Measurements from ENCODE around the gene FRMD3.

Gene FRMD3

GRCh38 chr9:83334320-83334719 is 203.9 kb downstream of the FRMD3 start:
- DNase-seq (ENCODE audit: low read depth in 3 of 3) = peak; percentile 37 to 70 (median 48)

GRCh38 chr9:83330207-83331196 is 207.7 kb downstream of the FRMD3 start:
- DNase-seq (ENCODE audit: low read depth in 3 of 3) = no peak

GRCh38 chr9:83327750-83328622 is 210.2 kb downstream of the FRMD3 start:
- no peak for DNase-seq (ENCODE audit: low read depth in 3 of 3)

- no peak for DNase-seq (ENCODE audit: low read depth in 3 of 3)
Observed at GRCh38 chr9:83327323-83327722, 210.9 kb downstream of the FRMD3 start.

- no peak for DNase-seq (ENCODE audit: low read depth in 3 of 3)
Observed at GRCh38 chr9:83323148-83323547, 215.1 kb downstream of the FRMD3 start.

GRCh38 chr9:83322438-83322837 is 215.8 kb downstream of the FRMD3 start:
- no peak for DNase-seq (ENCODE audit: low read depth in 3 of 3)

GRCh38 chr9:83317244-83317643 is 221.0 kb downstream of the FRMD3 start:
- DNase-seq (ENCODE audit: low read depth in 3 of 3) = no peak

- no peak for DNase-seq (ENCODE audit: low read depth in 3 of 3)
Observed at GRCh38 chr9:83315649-83316048, 222.6 kb downstream of the FRMD3 start.

- no peak for DNase-seq (ENCODE audit: low read depth in 3 of 3)
Observed at GRCh38 chr9:83313781-83314180, 224.4 kb downstream of the FRMD3 start.

- no peak for DNase-seq (ENCODE audit: low read depth in 3 of 3)
Observed at GRCh38 chr9:83312537-83312936, 225.7 kb downstream of the FRMD3 start.

GRCh38 chr9:83307066-83307724 is 231.0 kb downstream of the FRMD3 start:
- no peak for DNase-seq (ENCODE audit: low read depth in 3 of 3)

GRCh38 chr9:83304686-83305085 is 233.5 kb downstream of the FRMD3 start:
- no peak for DNase-seq (ENCODE audit: low read depth in 3 of 3)

GRCh38 chr9:83299571-83299970 is 238.6 kb downstream of the FRMD3 start:
- no peak for DNase-seq (ENCODE audit: low read depth in 3 of 3)

GRCh38 chr9:83299094-83299493 is 239.1 kb downstream of the FRMD3 start:
- DNase-seq (ENCODE audit: low read depth in 3 of 3) = no peak

- DNase-seq (ENCODE audit: low read depth in 3 of 3) = no peak
Observed at GRCh38 chr9:83296123-83296522, 242.1 kb downstream of the FRMD3 start.

GRCh38 chr9:83294816-83295215 is 243.4 kb downstream of the FRMD3 start:
- no peak for DNase-seq (ENCODE audit: low read depth in 3 of 3)

- DNase-seq (ENCODE audit: low read depth in 3 of 3) = no peak
Observed at GRCh38 chr9:83291196-83291595, 247.0 kb downstream of the FRMD3 start.

- DNase-seq (ENCODE audit: low read depth in 3 of 3) = no peak
Observed at GRCh38 chr9:83290692-83291091, 247.5 kb downstream of the FRMD3 start.

GRCh38 chr9:83287021-83287420 is 251.2 kb downstream of the FRMD3 start:
- DNase-seq (ENCODE audit: low read depth in 3 of 3) = no peak

GRCh38 chr9:83285445-83286225 is 252.6 kb downstream of the FRMD3 start:
- no peak for DNase-seq (ENCODE audit: low read depth in 3 of 3)

GRCh38 chr9:83284746-83285145 is 253.5 kb downstream of the FRMD3 start:
- no peak for DNase-seq (ENCODE audit: low read depth in 3 of 3)
